GM12873 (cell line): Measurements from ENCODE around the gene C4BPA.

Experiments used
- CTCF ChIP-seq: IDR thresholded peaks from 2 replicates; pipeline ENCODE4 v1.5.1; 2012; ENCODE audit warnings: low read depth, mild to moderate bottlenecking, moderate library complexity, low read length, control low read depth; ENCODE audit not compliant: insufficient read depth; ENCODE audit errors: missing control alignments

Gene C4BPA

DNA sequence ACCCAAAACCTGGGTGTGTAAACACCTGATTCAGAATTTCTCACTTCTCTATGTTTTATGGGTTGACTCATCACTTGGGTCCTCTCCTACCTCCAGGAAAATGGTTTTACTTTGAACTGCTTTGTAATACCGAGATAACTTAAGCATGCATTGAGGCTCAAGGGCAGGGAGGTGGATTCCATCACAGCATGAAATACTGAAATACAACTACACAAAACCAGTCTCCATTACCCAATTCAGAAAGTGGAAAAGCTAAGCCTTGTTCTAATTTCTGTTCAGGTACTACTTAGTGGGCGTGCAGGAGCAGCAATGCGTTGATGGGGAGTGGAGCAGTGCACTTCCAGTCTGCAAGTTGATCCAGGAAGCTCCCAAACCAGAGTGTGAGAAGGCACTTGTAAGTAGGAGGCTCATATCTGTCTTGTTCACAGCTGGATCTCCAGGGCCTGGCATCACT is 6.1 kb upstream of the C4BPA start:
- no peak for TF ChIP-seq CTCF

- TF ChIP-seq CTCF = no peak
These were observed 2.3 kb upstream of the C4BPA start for GRCh38 chr1:207101720-207102119.

DNA sequence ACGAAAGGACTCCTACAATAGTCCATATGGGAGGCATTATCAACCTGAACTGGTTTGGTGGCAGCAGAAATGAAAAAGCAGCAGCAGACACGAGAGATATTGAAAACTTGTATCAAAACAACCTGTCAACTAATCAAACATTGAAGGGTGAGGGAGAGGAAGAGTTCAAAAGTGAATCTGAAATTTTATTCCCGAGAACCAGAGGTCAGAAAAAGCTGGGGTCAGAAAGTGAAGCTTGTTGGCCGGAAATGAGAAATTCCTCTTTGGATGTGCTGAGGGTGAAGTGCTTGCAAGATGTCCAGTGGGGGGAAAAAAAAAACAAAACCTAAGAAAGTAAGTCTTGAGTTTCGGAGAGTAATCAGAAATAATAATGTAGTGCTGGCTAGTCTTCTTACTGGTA is 1.9 kb upstream of the C4BPA start:
- no peak for TF ChIP-seq CTCF

GRCh38 chr1:207102659-207103058 is 1.4 kb upstream of the C4BPA start:
- TF ChIP-seq CTCF = no peak

GRCh38 chr1:207109004-207109403 is 5.0 kb downstream of the C4BPA start:
- TF ChIP-seq CTCF = no peak

GRCh38 chr1:207112616-207113296 is 8.7 kb downstream of the C4BPA start:
- TF ChIP-seq CTCF = no peak

GRCh38 chr1:207115269-207115668 is 11.2 kb downstream of the C4BPA start:
- no peak for TF ChIP-seq CTCF
